SK-N-SH treated with all-trans-retinoic acid at 6 μM for 48 hours (cell line): ENCODE measurements around the gene AUH.

Experiments used
- BACH2 ChIP-seq: fragments of 250-450 bp; sonication (Bioruptor Pico); IDR thresholded peaks from 2 replicates; pipeline ENCODE4 v1.9.0; 2021; ENCODE audit warnings: mild to moderate bottlenecking, borderline replicate concordance
- CREB5 ChIP-seq: fragments of 250-450 bp; sonication (Bioruptor Pico); IDR thresholded peaks from 2 replicates; pipeline ENCODE4 v1.5.1; 2020; ENCODE audit warnings: low read depth, mild to moderate bottlenecking, moderate library complexity
- CSRNP3 ChIP-seq: fragments of 250-450 bp; sonication (Bioruptor Pico); IDR thresholded peaks from 2 replicates; pipeline ENCODE4 v1.5.1; 2021; ENCODE audit warnings: mild to moderate bottlenecking, moderate library complexity
- OSR1 ChIP-seq: fragments of 250-450 bp; sonication (Bioruptor Pico); IDR thresholded peaks from 2 replicates; pipeline ENCODE4 v1.8.0; 2022; ENCODE audit warnings: moderate library complexity, mild to moderate bottlenecking, inconsistent platforms
- RARB ChIP-seq: fragments of 250-450 bp; sonication (Bioruptor Pico); IDR thresholded peaks from 2 replicates; pipeline ENCODE4 v1.8.0; 2021; ENCODE audit warnings: mild to moderate bottlenecking, moderate library complexity
- ZC3H10 ChIP-seq: fragments of 250-450 bp; sonication (Bioruptor Pico); IDR thresholded peaks from 2 replicates; pipeline ENCODE4 v1.5.1; 2021; ENCODE audit warnings: mild to moderate bottlenecking, moderate library complexity
- ZFP3 ChIP-seq: fragments of 250-450 bp; sonication (Bioruptor Pico); IDR thresholded peaks from 2 replicates; pipeline ENCODE4 v1.5.0; 2020; ENCODE audit warnings: mild to moderate bottlenecking, moderate library complexity
- ZFP30 ChIP-seq: fragments of 450-650 bp; formaldehyde crosslinking; IDR thresholded peaks from 2 replicates; pipeline ENCODE4 v1.5.0; 2022; ENCODE audit warnings: mild to moderate bottlenecking, moderate library complexity
- ZNF70 ChIP-seq: fragments of 450-650 bp; formaldehyde crosslinking; IDR thresholded peaks from 2 replicates; pipeline ENCODE4 v1.5.0; 2020; ENCODE audit warnings: mild to moderate bottlenecking, moderate library complexity
- TF ChIP-seq, protein P1 (sequence below): fragments of 250-450 bp; sonication (Bioruptor Pico); IDR thresholded peaks from 2 replicates; pipeline ENCODE4 v1.8.0; 2020; ENCODE audit warnings: mild to moderate bottlenecking, moderate library complexity, borderline replicate concordance

GRCh38 chr9:91211919-91212318, 149.8 kb downstream of the AUH start:
- TF ChIP-seq ZFP3 (CRISPR knock-in tag) (no peak), OSR1 (CRISPR knock-in tag) (no peak), ZNF70 (CRISPR knock-in tag) (no peak), RARB (no peak), CSRNP3 (no peak), CREB5 (no peak), ZC3H10 (CRISPR knock-in tag) (no peak), BACH2 (no peak), ZFP30 (CRISPR knock-in tag) (no peak)
- TF ChIP-seq, protein P1, sequence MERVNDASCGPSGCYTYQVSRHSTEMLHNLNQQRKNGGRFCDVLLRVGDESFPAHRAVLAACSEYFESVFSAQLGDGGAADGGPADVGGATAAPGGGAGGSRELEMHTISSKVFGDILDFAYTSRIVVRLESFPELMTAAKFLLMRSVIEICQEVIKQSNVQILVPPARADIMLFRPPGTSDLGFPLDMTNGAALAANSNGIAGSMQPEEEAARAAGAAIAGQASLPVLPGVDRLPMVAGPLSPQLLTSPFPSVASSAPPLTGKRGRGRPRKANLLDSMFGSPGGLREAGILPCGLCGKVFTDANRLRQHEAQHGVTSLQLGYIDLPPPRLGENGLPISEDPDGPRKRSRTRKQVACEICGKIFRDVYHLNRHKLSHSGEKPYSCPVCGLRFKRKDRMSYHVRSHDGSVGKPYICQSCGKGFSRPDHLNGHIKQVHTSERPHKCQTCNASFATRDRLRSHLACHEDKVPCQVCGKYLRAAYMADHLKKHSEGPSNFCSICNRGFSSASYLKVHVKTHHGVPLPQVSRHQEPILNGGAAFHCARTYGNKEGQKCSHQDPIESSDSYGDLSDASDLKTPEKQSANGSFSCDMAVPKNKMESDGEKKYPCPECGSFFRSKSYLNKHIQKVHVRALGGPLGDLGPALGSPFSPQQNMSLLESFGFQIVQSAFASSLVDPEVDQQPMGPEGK (CRISPR knock-in tag): no peak
